H1 (cell line): ENCODE results near the gene ADK.
"Not testable (repeated sequence)": the region's sequence is repeated elsewhere in the genome, so short reads cannot be mapped to it uniquely, and the experiment has no call there.

ENCODE experiments used
- CBX8 ChIP-seq: fragments of 300-800, 300-1000 bp; sonication (generic); IDR thresholded peaks from 2 replicates; pipeline ENCODE4 v1.7.1; 2016; ENCODE audit warnings: low read depth, low read length, borderline replicate concordance
- CTCF ChIP-seq, 3 experiments: IDR thresholded peaks; 1 replicate in 2 of 3; 2 replicates in 1 of 3; pipeline versions ENCODE4 v1.5.1 to v1.6.1; 2011; ENCODE audit warnings: low read length in 3 of 3, mild to moderate bottlenecking in 3 of 3, inconsistent platforms in 2 of 3, low read depth in 1 of 3, moderate library complexity in 1 of 3; ENCODE audit not compliant: insufficient read depth in 1 of 3; ENCODE audit errors: control extremely low read depth in 1 of 3
- JUND ChIP-seq: IDR thresholded peaks from 2 replicates; pipeline ENCODE4 v1.6.1; 2011; ENCODE audit warnings: mild to moderate bottlenecking, improper control_type of control experiment, low read length
- POLR2AphosphoS5 ChIP-seq: IDR thresholded peaks from 2 replicates; pipeline ENCODE4 v1.6.1; 2011; ENCODE audit warnings: low read depth, low read length
- TAF1 ChIP-seq: IDR thresholded peaks from 2 replicates; pipeline ENCODE4 v1.6.1; 2011; ENCODE audit warnings: mild to moderate bottlenecking, low read depth, low read length
- ZNF274 ChIP-seq: IDR thresholded peaks from 2 replicates; pipeline ENCODE4 v1.7.0; 2012; ENCODE audit warnings: low read length, borderline replicate concordance; ENCODE audit errors: extremely low read depth

- not testable (repeated sequence) for TF ChIP-seq TAF1; POLR2AphosphoS5; ZNF274; CTCF (IDR thresholded peaks at IDR 0.05; ENCODE audit: control extremely low read depth in 1 of 3, insufficient read depth in 1 of 3, low read depth in 1 of 3, low read length in 3 of 3); CBX8; JUND
These were observed 37.6 kb downstream of the ADK start for GRCh38 chr10:74188617-74189016.
